NCI-H345 treated with DMSO at 0.1 percent for 48 hours (cell line): Measurements from ENCODE around the gene SPINK7.
A peak's percentile ranks its signal among the peaks of the same experiment; 100 is the strongest.
"Not testable (repeated sequence)": the region's sequence is repeated elsewhere in the genome, so short reads cannot be mapped to it uniquely, and the experiment has no call there.

Experiments
- DNase-seq: peaks from one replicate; lab custom pipeline; 2025; ENCODE audit not compliant: unreplicated experiment; lab: John Stamatoyannopoulos, UW

The SPINK7 gene

GRCh38 chr5:148312153-148312552 is at the start of gene SPINK7:
SPINK7 (plus strand) TSS chr5:148312423; CDS start chr5:148312484, 61 bp downstream.
- no peak for DNase-seq

DNA sequence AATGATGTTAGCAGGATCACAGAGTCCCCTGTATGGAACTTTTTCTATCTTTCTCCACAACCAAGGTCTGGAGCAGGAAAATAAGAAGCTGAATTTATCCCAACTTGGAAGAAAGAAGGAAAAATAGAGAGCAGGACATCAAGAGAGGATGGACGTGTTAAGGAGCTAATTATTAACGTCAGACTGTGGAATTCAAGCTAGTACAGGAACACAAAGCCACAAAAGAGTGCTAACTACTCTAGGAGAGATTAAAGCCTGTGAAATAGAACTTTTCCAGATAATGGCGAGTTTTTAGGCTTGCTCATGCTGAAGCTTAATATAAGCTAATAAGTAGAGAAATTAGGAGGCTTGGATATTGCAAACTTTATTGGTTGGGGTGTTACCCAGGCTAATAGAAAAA is 44.3 kb upstream of the SPINK7 start:
- no peak for DNase-seq

- DNase-seq, result no peak
Observed at GRCh38 chr5:148268566-148268965, 43.7 kb upstream of the SPINK7 start, which contains the start of gene SPINK13. SPINK13 (plus strand) TSS chr5:148268794; CDS start chr5:148270073, 1,279 bp downstream.

DNA sequence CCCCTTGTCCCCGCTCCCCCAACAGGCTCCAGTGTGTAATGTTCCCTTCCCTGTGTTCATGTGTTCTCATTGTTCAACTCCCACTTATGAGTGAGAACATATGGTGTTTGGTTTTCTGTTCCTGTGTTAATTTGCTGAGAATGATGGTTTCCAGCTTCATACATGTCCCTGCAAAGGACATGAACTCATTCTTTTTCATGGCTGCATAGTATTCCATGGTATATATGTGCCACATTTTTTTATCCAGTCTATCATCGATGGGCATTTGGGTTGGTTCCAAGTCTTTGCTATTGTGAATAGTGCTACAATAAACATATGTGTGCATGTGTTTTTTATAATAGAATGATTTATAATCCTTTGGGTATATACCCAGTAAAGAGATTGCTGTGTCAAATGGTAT is 37.1 kb upstream of the SPINK7 start:
- not testable (repeated sequence) for DNase-seq

DNA sequence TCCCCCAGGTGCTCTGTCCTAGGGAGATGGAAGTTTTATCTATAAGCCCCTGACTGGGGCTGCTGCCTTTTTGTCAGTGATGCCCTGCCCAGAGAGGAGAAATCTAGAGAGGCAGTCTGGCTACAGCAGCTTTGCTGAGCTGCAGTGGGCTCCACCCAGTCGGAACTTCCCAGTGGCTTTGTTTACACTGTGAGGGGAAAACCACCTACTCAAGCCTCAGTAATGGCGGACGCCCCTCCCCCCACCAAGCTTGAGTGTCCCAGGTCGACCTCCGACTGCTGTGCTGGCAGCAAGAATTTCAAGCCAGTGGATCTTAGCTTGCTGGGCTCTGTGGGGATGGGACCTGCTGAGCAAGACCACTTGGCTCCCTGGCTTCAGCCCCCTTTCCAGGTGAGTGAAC is 31.3 kb upstream of the SPINK7 start:
- not testable (repeated sequence) for DNase-seq

- not testable (repeated sequence) for DNase-seq
Observed at GRCh38 chr5:148281336-148281735, 30.9 kb upstream of the SPINK7 start.

GRCh38 chr5:148290271-148291195 is 21.7 kb upstream of the SPINK7 start:
- peak; percentile 1 for DNase-seq

DNA sequence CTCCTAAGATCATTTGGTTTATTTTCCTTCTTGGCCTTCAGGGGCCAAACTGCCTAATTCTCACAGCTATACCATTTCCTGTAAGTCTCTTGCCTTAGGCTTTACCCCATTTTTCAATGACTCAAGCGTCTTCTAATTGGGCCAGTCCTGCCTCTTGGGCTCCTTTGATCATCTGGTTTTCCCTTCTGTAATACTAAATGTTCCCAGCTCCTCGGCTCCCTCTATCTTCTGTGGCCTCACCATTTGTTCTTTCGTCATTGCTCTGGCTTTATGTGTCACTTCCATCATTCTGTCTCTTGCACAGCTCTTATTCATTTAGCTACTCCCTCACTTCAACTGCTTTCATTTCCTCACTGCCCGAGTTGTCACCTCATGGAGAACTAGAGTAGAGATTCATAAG is 14.5 kb upstream of the SPINK7 start:
- no peak for DNase-seq

GRCh38 chr5:148306446-148306845 is 5.8 kb upstream of the SPINK7 start:
- DNase-seq, result no peak

DNA sequence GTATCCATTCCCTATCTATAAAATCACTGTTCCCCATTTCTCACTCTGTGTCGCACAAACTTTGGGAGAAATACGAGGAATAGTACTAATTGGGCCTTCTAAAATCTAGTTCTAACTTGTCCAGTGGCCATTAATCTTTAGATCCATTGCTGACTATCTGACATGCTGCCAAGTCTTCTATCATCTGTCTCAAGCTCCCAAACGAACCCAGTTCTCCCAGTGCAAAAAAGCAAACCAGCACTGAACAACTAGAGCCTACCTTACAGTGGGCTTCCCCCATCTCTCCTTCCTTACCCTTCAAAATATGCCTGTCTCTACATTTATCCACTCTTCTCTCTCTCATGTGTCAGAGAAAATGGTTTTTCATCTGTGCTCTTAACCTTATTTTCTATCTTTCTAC is 3.2 kb upstream of the SPINK7 start:
- DNase-seq, result no peak

DNA sequence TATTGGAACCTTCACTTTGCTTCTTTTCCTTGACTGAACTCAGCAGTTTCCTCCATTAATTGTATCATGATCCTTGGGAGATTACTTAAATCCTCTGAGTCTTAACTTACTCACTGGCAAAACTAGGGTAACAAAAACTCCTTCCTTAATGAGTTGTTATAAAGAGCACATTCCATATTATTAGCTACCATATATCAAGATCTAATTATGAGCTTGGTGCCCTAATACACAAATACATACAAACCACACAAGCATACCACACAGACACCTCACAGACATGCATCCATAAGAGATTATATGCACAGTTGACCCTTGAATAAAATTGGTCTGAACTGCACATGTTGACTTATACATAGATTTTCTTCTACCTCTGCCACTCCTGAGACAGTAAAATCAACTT is 2.5 kb upstream of the SPINK7 start:
- DNase-seq, result no peak

DNA sequence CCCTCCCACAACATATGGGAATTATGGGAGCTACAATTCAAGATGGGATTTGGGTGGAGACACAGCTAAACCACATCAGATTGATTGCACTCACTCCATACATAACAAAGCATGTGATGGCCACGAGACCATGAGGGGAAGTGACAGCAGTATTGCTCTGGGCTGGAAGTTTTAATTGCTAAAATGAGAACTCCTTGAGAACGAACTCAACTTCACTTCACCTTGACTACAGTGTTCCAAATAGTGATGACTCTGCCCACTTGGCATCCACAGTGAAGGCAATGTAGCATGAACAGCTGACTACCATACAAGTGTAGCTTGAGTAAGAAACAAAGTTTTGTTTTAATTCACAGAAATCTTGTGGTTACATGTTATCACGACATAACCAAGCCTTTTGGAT is 739 bp upstream of the SPINK7 start:
- DNase-seq, result no peak

DNA sequence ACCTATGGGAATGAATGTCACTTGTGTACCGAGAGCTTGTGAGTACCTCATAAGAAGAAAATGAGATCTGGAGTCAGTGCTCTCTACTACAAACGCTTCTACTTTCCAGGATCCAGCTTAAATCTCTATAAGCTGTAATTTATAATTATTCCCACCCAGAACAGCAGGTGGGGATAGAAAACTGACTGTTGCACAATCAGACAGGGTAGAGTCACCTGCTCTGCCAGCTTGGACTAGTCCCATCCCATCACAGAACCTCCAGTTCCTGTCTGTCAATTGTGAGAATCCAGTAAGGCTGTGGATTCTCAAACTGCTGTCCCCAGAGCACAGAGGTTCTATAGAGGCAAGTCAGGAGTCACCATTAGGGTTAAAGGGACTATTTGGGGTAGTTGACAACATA is 2.0 kb downstream of the SPINK7 start:
- no peak for DNase-seq

DNA sequence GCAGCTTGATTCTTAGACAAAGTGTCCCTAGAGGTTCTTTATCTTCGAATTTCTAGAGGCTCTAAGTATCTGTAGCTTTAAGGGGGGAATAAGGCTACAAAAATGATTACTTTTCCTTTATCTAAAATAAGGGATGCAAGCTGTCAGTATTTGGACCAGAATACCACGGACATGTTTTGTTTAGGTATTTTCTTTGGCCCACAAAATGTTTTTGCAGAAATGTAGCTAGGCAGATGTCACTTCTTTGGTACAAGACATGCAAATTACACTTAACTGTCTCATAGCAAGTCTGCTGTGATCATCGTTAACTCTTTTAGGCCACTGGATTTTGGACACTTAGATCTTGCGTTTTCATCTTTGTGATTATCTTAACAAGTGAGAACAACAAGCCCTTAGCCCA is 2.5 kb downstream of the SPINK7 start:
- no peak for DNase-seq

DNA sequence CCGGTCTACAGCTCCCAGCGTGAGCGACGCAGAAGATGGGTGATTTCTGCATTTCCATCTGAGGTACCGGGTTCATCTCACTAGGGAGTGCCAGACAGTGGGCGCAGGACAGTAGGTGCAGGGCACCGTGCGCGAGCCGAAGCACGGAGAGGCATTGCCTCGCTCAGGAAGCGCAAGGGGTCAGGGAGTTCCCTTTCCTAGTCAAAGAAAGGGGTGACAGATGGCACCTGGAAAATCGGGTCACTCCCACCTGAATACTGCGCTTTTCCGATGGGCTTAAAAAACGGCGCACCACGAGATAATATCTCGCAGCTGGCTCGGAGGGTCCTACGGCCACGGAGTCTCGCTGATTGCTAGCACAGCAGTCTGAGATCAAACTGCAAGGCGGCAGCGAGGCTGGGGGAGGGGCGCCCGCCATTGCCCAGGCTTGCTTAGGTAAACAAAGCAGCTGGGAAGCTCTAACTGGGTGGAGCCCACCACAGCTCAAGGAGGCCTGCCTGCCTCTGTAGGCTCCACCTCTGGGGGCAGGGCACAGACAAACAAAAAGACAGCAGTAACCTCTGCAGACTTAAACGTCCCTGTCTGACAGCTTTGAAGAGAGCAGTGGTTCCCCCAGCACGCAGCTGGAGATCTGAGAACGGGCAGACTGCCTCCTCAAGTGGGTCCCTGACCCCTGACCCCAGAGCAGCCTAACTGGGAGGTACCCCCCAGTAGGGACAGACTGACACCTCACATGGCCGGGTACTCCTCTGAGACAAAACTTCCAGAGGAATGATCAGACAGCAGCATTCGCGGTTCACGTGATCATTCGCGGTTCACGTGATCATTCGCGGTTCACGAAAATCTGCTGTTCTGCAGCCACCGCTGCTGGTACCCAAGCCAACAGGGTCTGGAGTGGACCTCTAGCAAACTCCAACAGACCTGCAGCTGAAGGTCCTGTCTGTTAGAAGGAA is 8.1 kb downstream of the SPINK7 start:
- peak; percentile 44 for DNase-seq

DNA sequence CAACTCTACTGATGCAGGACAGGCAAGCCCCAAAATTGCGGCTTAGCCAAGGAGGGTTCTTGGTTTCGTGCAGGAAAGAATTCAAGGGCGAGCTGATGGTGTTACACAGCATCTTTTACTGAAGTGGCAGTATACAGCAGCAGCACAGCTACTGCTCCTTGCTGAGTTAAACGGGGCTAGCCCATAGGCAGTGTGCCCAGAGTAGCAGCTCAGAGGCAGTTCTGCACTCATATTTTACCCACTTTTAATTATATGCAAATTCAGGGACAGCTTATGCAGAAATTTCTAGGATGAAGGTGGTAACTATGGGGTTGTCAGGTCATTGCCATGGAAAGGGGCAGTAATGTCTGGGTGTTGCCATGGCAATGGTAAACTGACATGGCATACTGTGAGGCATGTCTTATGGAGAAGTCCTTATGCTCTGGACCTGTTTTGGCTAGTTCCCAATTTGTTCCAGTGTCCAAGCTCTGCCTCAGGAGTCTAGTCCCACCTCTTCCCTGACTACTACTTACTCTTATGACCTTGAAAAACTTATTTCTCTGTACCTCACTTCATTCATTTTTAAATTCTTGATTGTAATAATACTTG is 21.1 kb downstream of the SPINK7 start:
- DNase-seq, result no peak

- no peak for DNase-seq
Observed at GRCh38 chr5:148335259-148335658, 23.0 kb downstream of the SPINK7 start, which contains the start of gene SPINK9. SPINK9 (plus strand) TSS chr5:148335559; CDS start chr5:148335614, 55 bp downstream.

GRCh38 chr5:148336704-148337435 is 24.6 kb downstream of the SPINK7 start:
- DNase-seq, result no peak

DNA sequence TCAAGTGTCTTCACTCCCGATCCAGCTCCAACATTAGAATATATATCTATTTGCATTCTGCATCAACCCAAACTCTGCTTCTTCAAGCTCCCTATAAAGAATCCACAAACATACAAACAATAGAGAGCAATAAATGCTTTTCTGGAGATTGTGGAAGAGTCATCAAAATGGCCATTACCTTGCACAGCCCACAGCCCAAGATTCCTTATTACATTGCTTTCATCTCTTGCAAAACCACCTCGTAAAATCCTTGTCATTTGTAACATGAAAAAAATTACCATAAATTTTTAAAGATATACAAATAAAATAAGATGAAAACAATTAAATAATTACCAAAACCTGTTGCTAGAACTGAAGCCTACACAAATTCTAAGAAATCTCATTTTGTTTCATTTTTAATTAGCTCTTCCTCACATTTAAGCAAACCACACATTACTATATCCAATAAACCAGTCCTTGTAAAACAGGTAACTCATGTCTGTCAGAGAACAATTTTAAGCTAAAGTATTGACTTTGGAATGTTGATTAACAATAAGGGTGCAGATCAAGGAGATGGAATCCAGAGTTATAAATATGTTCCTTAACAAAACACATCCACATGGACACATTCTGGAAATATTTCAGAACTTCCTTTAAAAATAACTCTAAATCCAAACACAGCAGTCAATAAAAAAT is 30.3 kb downstream of the SPINK7 start:
- no peak for DNase-seq

- DNase-seq, result no peak
Observed at GRCh38 chr5:148343046-148343407, 30.8 kb downstream of the SPINK7 start.
